IMR-90 (cell line): ENCODE measurements around the gene DND1.

Source experiments
- CEBPB ChIP-seq: IDR thresholded peaks from 2 replicates; pipeline ENCODE4 v1.6.1; 2012; ENCODE audit warnings: low read depth, low read length, improper control_type of control experiment
- ELK1 ChIP-seq: fragments of 150-350 bp; IDR thresholded peaks from 2 replicates; pipeline ENCODE4 v1.6.1; 2016; ENCODE audit warnings: low read depth, mild to moderate bottlenecking, low read length, moderate library complexity, borderline replicate concordance
- FOS ChIP-seq: fragments of 150-350 bp; IDR thresholded peaks from 2 replicates; pipeline ENCODE4 v1.6.1; 2016; ENCODE audit warnings: low read depth, low read length
- MAFK ChIP-seq: IDR thresholded peaks from 2 replicates; pipeline ENCODE4 v1.6.1; 2012; ENCODE audit warnings: low read depth, low read length, improper control_type of control experiment
- MXI1 ChIP-seq: IDR thresholded peaks from 2 replicates; pipeline ENCODE4 v1.6.1; 2012; ENCODE audit warnings: low read depth, mild to moderate bottlenecking, low read length, moderate library complexity, borderline replicate concordance
- POLR2A ChIP-seq: IDR thresholded peaks from 2 replicates; pipeline ENCODE4 v1.6.1; 2012; ENCODE audit warnings: mild to moderate bottlenecking, low read depth, low read length
- RCOR1 ChIP-seq: IDR thresholded peaks from 2 replicates; pipeline ENCODE4 v1.6.1; 2012; ENCODE audit warnings: mild to moderate bottlenecking, low read length, improper control_type of control experiment; ENCODE audit not compliant: insufficient replicate concordance
- RFX5 ChIP-seq: IDR thresholded peaks from 2 replicates; pipeline ENCODE4 v1.8.0; 2012; ENCODE audit warnings: low read depth, mild to moderate bottlenecking, low read length, moderate library complexity
- SMC3 ChIP-seq: fragments of 150-350 bp; IDR thresholded peaks from 2 replicates; pipeline ENCODE4 v1.6.1; 2016; ENCODE audit warnings: low read depth, mild to moderate bottlenecking, antibody characterized with exemption, low read length, moderate library complexity
- TF ChIP-seq, protein P1 (sequence below): conservative IDR thresholded peaks from 2 replicates; pipeline ENCODE4 v1.5.1; 2012; ENCODE audit warnings: mild to moderate bottlenecking, low read depth, low read length, improper control_type of control experiment

GRCh38 chr5:140628711-140629110 lies 44.7 kb downstream of the DND1 start:
- TF ChIP-seq RFX5 (no peak), POLR2A (no peak), RCOR1 (no peak), MAFK (no peak), SMC3 (no peak), FOS (no peak), ELK1 (no peak), MXI1 (no peak), CEBPB (no peak)
- TF ChIP-seq, protein P1, sequence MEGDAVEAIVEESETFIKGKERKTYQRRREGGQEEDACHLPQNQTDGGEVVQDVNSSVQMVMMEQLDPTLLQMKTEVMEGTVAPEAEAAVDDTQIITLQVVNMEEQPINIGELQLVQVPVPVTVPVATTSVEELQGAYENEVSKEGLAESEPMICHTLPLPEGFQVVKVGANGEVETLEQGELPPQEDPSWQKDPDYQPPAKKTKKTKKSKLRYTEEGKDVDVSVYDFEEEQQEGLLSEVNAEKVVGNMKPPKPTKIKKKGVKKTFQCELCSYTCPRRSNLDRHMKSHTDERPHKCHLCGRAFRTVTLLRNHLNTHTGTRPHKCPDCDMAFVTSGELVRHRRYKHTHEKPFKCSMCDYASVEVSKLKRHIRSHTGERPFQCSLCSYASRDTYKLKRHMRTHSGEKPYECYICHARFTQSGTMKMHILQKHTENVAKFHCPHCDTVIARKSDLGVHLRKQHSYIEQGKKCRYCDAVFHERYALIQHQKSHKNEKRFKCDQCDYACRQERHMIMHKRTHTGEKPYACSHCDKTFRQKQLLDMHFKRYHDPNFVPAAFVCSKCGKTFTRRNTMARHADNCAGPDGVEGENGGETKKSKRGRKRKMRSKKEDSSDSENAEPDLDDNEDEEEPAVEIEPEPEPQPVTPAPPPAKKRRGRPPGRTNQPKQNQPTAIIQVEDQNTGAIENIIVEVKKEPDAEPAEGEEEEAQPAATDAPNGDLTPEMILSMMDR, result no peak
